Duodenal mucosa (tissue), 2 donors: ENCODE measurements around the gene PRDM8.

Experiments used
- H3K27ac ChIP-seq: one replicate; pipeline ENCODE4 v1.7.0; 2013; ENCODE audit warnings: low read depth, low read length
- H3K27me3 ChIP-seq, 2 donors: one replicate each; pipeline ENCODE4 v1.7.0; 2013; ENCODE audit warnings: low read length in 2 of 2, control low read depth in 1 of 2; ENCODE audit not compliant: insufficient read depth in 2 of 2, control insufficient read depth in 1 of 2
- H3K36me3 ChIP-seq, 2 donors: one replicate each; pipeline ENCODE4 v1.7.0; 2013; ENCODE audit warnings: low read length in 2 of 2, control low read depth in 1 of 2; ENCODE audit not compliant: insufficient read depth in 2 of 2, control insufficient read depth in 1 of 2
- H3K4me1 ChIP-seq, 2 donors: one replicate each; pipeline ENCODE4 v1.7.0; 2013; ENCODE audit warnings: low read length in 2 of 2, control low read depth in 1 of 2; ENCODE audit not compliant: insufficient read depth in 2 of 2, control insufficient read depth in 1 of 2
- H3K4me3 ChIP-seq, 2 donors: one replicate each; pipeline ENCODE4 v1.7.0; 2013; ENCODE audit warnings: low read length in 2 of 2, low read depth in 1 of 2
- H3K9ac ChIP-seq, 2 donors: one replicate each; pipeline ENCODE4 v1.7.0; 2013; ENCODE audit warnings: low read length in 2 of 2, low read depth in 1 of 2
- H3K9me3 ChIP-seq, 2 donors: one replicate each; pipeline ENCODE4 v1.7.0; 2013; ENCODE audit warnings: low read length in 2 of 2, control low read depth in 1 of 2; ENCODE audit not compliant: control insufficient read depth in 1 of 2

The PRDM8 gene

GRCh38 chr4:80221161-80221560 is 23.9 kb downstream of the PRDM8 start:
- Histone ChIP-seq H3K36me3 (no peaks in the 10 kb centered on the region), H3K9ac (no peak overlapping the region), H3K27ac (no peak overlapping the region), H3K4me3 (no peak overlapping the region), H3K4me1 (no peaks in the 10 kb centered on the region), H3K27me3 (peaks cover 4 to 26% of the 10 kb centered on the region in 2 donors), H3K9me3 (no peaks in the 10 kb centered on the region)

GRCh38 chr4:80225595-80225994 is 28.3 kb downstream of the PRDM8 start:
- Histone ChIP-seq H3K36me3 (no peaks in the 10 kb centered on the region), H3K9ac (no peak overlapping the region), H3K9me3 (no peaks in the 10 kb centered on the region), H3K4me3 (no peak overlapping the region), H3K27me3 (peaks cover 3 to 5% of the 10 kb centered on the region in 2 donors), H3K27ac (no peak overlapping the region), H3K4me1 (no peaks in the 10 kb centered on the region)

GRCh38 chr4:80226094-80226493 is 28.8 kb downstream of the PRDM8 start:
- H3K27me3 ChIP-seq, result peaks cover 0 to 2% of the 10 kb centered on the region in 2 donors
- no peaks in the 10 kb centered on the region for H3K4me1 ChIP-seq
- no peaks in the 10 kb centered on the region for H3K9me3 ChIP-seq
- H3K27ac ChIP-seq, result no peak overlapping the region
- H3K36me3 ChIP-seq, result no peaks in the 10 kb centered on the region
- H3K4me3 ChIP-seq, result no peak overlapping the region
- no peak overlapping the region for H3K9ac ChIP-seq

DNA sequence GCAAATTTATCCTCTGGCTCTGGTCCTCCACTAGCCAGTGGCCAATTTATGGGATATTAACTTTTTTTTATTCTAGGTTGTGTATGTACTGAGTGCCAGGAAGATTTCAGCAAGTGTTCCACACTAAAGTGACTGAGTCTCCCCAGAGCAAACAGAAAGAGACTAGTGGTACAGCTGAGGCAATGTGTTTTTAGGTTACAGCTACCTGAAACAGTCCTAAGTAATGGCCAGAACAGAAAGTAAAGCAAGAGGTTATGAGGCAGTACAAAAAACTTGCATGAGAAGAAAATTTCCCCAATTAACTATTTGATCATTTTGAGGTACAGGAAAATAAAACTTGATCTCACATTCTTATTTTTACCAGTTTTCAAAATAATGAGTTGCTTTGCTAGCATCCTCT is 31.2 kb downstream of the PRDM8 start:
- no peak overlapping the region for H3K9ac ChIP-seq
- H3K4me1 ChIP-seq, result no peaks in the 10 kb centered on the region
- no peaks in the 10 kb centered on the region for H3K27me3 ChIP-seq
- no peaks in the 10 kb centered on the region for H3K36me3 ChIP-seq
- no peaks in the 10 kb centered on the region for H3K9me3 ChIP-seq
- no peak overlapping the region for H3K27ac ChIP-seq
- no peak overlapping the region for H3K4me3 ChIP-seq

GRCh38 chr4:80229128-80229527 is 31.8 kb downstream of the PRDM8 start:
- Histone ChIP-seq H3K4me1 (no peaks in the 10 kb centered on the region), H3K36me3 (no peaks in the 10 kb centered on the region), H3K9me3 (no peaks in the 10 kb centered on the region), H3K27me3 (no peaks in the 10 kb centered on the region), H3K27ac (no peak overlapping the region), H3K9ac (no peak overlapping the region), H3K4me3 (no peak overlapping the region)

- Histone ChIP-seq H3K27ac (no peak overlapping the region), H3K4me3 (no peak overlapping the region), H3K36me3 (no peaks in the 10 kb centered on the region), H3K4me1 (no peaks in the 10 kb centered on the region), H3K9ac (no peak overlapping the region), H3K27me3 (no peaks in the 10 kb centered on the region), H3K9me3 (no peaks in the 10 kb centered on the region)
Measured at GRCh38 chr4:80229590-80229989, 32.3 kb downstream of the PRDM8 start.

- H3K9ac ChIP-seq, result no peak overlapping the region
- no peak overlapping the region for H3K4me3 ChIP-seq
- no peaks in the 10 kb centered on the region for H3K27me3 ChIP-seq
Measured at GRCh38 chr4:80231180-80231579, 33.9 kb downstream of the PRDM8 start.

GRCh38 chr4:80232707-80233370 is 35.5 kb downstream of the PRDM8 start:
- H3K4me3 ChIP-seq, result no peak overlapping the region
- H3K36me3 ChIP-seq, result no peaks in the 10 kb centered on the region
- no peaks in the 10 kb centered on the region for H3K4me1 ChIP-seq
- no peaks in the 10 kb centered on the region for H3K27me3 ChIP-seq
- no peak overlapping the region for H3K9ac ChIP-seq
- H3K27ac ChIP-seq, result no peak overlapping the region
- no peaks in the 10 kb centered on the region for H3K9me3 ChIP-seq

More at GRCh38 chr4:80231180-80231579, 33.9 kb downstream of the PRDM8 start:
- Histone ChIP-seq H3K4me1 (no peaks in the 10 kb centered on the region), H3K36me3 (no peaks in the 10 kb centered on the region), H3K9me3 (no peaks in the 10 kb centered on the region), H3K27ac (no peak overlapping the region)

DNA sequence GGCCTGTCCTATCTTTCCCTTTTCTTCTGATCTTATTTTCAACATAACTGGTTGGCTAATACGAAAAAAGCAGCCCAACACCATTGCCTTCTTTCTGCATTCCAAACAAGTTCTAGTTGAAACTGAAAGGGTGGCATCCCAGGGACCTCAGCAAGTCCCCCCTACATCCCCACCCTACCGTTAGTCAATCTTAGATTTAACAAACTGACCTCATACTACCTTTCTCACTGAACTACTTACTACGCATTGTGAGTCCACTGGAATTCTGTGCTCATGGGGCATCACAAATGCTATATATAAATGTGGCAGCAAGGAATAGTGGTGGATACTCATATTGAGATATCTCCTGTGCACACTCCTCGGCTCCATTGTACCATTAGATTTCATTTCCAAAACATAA is 36.1 kb downstream of the PRDM8 start:
- H3K4me3 ChIP-seq, result no peak overlapping the region
- H3K9me3 ChIP-seq, result no peaks in the 10 kb centered on the region
- no peaks in the 10 kb centered on the region for H3K27me3 ChIP-seq
- H3K27ac ChIP-seq, result no peak overlapping the region
- H3K36me3 ChIP-seq, result no peaks in the 10 kb centered on the region
- no peak overlapping the region for H3K9ac ChIP-seq
- no peaks in the 10 kb centered on the region for H3K4me1 ChIP-seq

GRCh38 chr4:80235451-80235850 is 38.1 kb downstream of the PRDM8 start:
- Histone ChIP-seq H3K36me3 (no peaks in the 10 kb centered on the region), H3K4me3 (no peak overlapping the region), H3K4me1 (no peaks in the 10 kb centered on the region), H3K27me3 (peaks cover 0 to 6% of the 10 kb centered on the region in 2 donors), H3K9me3 (no peaks in the 10 kb centered on the region), H3K27ac (no peak overlapping the region), H3K9ac (no peak overlapping the region)

DNA sequence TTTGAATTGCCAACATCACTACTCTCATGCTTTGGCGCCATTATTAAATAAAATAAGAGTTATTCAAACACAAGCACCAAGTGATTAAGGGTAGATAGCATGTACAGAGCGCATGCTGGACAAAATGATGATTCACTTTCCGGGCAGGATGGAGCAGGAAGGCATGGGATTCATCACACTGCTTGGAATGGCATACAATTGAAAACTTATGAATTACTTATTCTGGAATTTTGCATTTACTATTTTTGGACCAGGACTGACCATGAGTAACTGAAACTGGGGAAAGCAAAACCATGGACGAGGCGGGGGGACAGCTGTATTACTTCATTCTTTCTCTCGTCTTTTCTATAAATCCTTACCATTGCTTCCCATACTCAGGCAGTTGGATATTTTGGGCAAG is 40.7 kb downstream of the PRDM8 start:
- Histone ChIP-seq H3K36me3 (no peaks in the 10 kb centered on the region), H3K9me3 (no peaks in the 10 kb centered on the region), H3K27me3 (peaks cover 0 to 9% of the 10 kb centered on the region in 2 donors), H3K4me1 (no peaks in the 10 kb centered on the region), H3K4me3 (no peak overlapping the region), H3K27ac (no peak overlapping the region), H3K9ac (no peak overlapping the region)
